Measurements from ENCODE around the gene CHGA.

GRCh38 chr14:92926931-92927330 lies 4.0 kb downstream of the CHGA start:
- TF ChIP-seq, protein P1, sequence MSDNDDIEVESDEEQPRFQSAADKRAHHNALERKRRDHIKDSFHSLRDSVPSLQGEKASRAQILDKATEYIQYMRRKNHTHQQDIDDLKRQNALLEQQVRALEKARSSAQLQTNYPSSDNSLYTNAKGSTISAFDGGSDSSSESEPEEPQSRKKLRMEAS (CRISPR knock-in tag; IDR thresholded peaks at IDR 0.05), result no peak
- TF ChIP-seq NR2C2 (CRISPR knock-in tag; IDR thresholded peaks at IDR 0.05), result no peak
